HL-60/S4 treated with retinoic acid at 250 ng/mL for 4 days and 3 days (cell line): ENCODE results near the gene CELF1.

Source experiments
- in situ Hi-C: fragments of 300-500 bp; cut with MboI; formaldehyde crosslinking; loops from 2 replicates; pipeline ENCODE4 v1.7.0; 2022; ENCODE audit warnings: low sequenced_read_pairs

The CELF1 gene

DNA sequence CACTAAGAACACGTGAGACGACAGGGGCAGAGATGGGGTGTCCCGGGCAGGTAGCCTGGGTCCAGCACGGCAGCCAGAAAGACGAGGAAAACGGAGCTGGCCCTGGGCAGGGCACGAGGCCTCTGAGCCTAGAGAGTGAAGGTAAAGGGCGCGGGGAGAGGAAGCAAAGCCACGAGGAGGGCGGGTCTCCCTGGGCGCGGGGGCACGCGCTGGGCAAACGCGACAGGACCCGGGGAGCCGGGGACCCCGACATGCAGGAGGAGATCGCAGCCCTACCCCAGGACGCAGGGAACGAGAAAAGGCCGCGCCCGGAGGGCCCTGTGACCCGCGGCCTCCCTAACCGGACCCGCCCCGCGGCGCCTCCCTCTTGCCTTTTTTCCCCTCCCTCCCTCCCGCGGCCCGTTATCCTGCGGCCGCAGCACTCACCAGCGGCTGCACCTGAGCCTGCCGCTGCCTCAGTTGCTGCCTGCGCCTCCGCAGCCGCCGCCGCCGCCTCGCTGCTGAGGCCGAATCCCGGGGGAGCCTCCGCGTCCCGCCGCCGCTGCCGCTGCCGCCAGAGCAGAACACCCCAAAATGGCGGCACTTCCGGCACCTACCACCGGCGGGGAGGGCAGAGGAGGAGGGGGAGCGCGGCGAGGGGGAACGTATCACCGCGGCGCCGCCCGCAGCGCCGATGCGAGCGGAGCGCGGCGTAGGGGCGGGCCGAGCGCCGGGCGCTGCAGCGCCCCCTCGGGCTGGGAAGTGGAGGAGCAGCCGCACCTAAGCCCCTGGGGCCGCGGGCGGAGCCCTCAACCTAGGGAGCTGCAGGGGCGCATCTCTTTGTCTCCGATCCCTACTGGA is at the start of gene CELF1:
Gene CELF1, minus strand, starts transcription at position 567 of the 840 bp plus-strand sequence. CDS start 53,609 bp downstream, outside the sequence.
- in situ Hi-C loops, result no loop called here

DNA sequence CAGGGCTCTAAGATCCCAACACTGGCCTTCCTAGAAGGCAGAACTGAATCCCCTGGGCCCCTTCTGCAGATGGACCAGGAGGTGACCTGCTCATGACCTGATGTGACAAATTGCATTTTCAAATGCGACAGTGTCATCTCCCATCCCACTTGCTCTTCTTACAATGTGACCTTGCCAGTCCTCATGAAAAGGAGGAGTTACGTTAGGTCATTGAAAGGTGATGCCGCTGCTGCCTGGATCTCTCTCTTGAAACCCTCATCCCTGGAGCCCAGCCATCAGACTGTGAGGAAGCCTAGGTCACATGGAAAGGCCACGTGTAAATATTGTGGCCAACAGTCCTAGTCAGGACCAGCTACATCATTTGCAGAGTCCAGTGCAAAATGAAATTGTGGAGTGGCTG is 47.0 kb upstream of the CELF1 start:
- in situ Hi-C loops, result no loop called here

DNA sequence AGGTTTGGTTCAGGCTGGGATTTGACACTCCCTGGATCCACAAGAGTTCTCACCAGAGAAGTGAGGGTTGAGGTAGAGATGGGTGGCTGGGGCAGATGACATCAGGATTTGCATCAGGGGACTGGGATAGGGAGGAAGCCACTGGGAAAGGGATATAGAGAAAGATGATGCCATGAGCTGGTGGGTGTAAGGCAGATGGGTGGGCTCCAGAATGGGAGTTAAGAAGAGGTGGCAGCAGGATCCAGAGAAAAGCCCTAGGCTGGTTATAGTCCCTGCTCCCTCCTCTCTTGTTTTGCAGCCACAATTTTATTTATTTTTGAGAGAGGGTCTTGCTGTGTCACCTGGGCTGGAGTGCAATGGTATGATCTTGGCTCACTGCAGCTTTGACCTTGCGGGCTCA is 43.0 kb upstream of the CELF1 start:
- in situ Hi-C loops, result no loop called here

GRCh38 chr11:47595029-47595428 is 42.1 kb upstream of the CELF1 start:
- in situ Hi-C loops, result no loop called here

- in situ Hi-C loops, result no loop called here
These were observed 41.3 kb upstream of the CELF1 start, which contains the start of gene C1QTNF4 for GRCh38 chr11:47593934-47594855. C1QTNF4 (minus strand) TSS chr11:47594411; CDS start chr11:47590810, 3,601 bp downstream.

- in situ Hi-C loops, result no loop called here
These were observed 40.6 kb upstream of the CELF1 start for GRCh38 chr11:47593492-47593933.

GRCh38 chr11:47592970-47593369 is 40.0 kb upstream of the CELF1 start:
- in situ Hi-C loops, result no loop called here

DNA sequence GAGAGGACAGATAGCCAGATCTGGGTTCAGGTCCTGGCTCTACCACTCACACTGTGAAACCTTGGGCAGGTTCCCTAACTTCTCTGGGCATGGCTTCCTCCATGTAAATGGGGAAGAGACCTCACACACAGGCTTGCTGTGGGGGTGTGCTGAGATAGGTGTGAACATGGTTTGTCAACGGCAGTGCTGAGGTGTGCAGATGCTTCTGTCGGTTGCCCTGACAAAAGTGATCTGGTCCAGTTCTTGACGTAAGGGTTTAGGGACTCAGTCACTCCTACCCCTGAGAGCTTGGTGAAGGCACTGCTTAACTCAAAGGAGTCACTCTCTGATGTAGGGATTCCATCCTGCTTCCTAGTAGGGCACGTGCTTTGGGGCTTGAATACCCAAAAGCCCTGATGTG is 39.3 kb upstream of the CELF1 start:
- in situ Hi-C loops, result no loop called here

DNA sequence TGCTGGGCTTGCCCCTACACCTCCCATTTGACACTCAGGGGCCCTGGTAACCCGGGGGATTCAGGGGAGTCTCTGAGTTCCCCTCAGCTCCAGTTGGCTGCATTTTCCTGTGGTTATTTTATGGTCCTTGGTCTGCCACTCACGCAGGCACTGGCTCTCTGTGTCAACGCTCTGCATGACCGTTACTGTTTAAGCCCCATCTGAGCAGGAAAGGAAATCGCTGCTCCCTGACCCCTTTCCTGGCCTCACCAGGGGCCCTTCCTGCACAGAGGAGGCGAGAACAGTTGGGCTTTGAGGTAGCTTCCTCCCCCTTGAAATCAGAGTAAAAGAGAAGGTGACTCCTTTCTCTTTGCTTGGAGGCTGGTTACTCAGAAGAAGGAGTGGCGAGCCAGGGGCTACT is 38.8 kb upstream of the CELF1 start:
- in situ Hi-C loops, result no loop called here

DNA sequence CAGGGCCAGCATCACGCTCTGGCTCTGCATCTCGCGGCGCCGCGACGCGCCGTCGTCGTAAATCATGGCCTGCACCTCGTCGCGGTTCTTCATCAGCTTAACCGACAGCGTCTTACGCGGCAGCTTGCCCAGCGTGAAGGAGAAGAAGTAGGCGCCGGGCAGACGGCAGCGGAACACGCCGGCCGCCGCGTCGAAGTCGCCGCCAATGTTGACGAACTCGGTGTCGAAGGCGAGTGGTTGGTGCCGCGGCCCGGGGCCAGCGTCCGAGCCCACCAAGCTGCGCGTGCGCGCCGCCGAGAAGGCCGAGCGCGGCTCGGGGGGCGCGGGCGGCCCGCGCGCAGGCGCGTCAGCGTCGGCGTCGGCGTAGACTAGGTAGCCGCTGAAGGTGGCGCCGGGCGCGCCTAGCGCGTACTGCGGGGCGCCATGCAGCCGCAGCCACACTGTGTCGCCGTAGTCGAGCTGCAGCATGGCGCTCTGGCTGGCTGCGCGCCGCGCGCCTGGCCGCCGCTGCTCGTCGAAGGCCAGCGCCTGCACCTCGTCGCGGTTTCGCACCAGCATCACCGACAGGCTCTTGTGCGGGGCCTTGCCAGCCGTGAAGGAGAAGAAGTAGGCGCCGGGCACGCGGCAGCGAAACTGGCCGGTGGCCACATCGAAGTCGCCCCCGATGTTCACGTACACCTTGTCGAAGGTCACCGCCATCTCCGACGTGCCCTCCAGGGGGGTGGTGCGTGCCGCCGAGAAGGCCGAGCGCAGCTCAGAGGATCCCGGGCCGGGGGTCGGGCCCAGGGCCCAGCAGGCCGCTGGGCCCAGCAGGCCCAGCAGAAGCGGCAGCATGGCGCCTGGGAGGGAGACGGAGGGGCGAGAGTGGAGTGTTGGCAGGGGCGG is 37.3 kb upstream of the CELF1 start:
- in situ Hi-C loops, result no loop called here

- in situ Hi-C loops, result no loop called here
These were observed 36.6 kb upstream of the CELF1 start for GRCh38 chr11:47589584-47589976.

DNA sequence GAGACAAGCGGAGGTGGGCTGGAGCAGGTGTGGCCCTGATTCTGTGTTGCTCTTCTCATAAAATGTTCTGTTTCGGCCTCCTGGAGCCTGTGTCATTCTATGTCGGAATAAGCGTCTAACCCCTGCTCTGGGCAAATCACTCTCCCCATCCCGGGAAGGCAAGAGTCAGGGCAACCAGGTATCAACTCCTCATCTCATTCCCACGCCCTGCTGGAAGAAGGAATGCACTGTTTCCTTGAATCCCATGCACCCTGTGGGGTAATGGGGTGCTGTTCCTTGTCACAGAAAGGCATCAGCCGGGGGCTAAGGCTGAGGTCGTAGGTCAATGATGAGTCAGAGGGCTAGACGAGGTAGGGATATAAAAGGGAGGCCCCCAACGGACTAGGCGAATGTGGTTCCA is 36.2 kb upstream of the CELF1 start:
- in situ Hi-C loops, result no loop called here

GRCh38 chr11:47587723-47588326 is 34.9 kb upstream of the CELF1 start:
- in situ Hi-C loops, result no loop called here

GRCh38 chr11:47587039-47587716 is 34.2 kb upstream of the CELF1 start:
- in situ Hi-C loops, result no loop called here

- in situ Hi-C loops, result no loop called here
These were observed 33.3 kb upstream of the CELF1 start, which contains the start of gene FAM180B for GRCh38 chr11:47586098-47586855. FAM180B (plus strand) TSS chr11:47586678; CDS start chr11:47586769, 91 bp downstream.

DNA sequence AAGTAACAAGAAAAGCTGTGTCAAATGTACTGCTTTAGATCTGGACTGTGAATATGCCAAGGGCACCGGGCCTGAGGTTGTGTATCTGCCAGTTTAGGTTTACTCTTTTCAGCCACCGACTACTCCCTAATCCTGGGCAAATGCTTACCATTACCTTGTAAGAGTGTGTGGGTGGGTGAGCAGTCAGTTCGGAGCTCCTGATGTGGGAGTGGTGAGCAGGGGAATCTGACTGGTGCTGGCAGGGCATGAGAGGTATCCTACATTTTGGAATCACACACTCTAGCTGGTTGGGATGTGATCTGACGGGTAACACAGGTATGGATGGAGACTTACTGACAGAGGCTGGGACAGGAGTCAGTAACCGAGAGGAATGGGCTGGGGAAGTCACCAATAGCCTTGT is 30.9 kb upstream of the CELF1 start:
- in situ Hi-C loops, result no loop called here

DNA sequence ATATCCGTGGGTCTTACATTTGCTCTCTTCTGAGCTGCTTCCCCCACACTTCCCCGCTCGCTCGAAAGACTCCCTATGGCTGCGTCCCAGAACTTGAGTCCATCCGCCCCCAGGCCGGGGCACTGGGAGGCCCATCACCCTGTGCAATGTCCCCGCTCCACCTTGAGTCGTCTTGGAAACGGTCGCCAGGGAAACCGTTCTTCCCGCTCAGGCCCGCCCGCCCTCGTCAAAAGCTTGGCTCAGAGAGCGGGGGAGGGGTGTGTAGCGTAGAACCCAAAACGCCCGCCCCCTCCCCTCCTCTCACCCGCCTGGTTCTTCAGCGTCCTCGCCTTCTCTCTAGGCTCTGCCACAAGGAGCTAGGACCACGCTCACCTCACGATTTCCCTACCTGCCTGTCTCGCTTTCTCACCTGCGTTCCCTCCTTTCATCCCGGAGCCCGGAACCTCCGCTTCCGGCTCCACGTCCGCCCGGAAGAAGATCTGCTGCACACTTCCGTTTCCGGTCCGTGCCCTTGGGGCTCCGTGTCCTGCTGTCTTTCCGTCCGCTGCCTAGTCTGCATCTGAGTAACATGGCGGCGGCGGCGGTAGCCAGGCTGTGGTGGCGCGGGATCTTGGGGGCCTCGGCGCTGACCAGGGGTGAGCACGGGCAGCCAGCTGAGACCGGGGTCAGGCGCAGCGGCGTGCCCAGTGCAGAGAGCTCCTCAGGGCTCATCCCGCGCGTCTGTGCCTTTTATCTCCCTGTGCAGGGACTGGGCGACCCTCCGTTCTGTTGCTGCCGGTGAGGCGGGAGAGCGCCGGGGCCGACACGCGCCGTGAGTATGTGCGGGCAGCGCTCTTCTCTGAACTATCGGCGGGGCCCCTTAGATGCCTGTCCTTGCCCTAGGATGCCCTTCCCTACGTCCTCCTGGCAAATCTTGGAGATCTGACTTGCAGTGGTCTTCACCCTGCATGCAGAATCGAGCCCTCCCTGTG is 25.9 kb upstream of the CELF1 start, which contains the start of the genes KBTBD4 and NDUFS3:
Gene KBTBD4, minus strand, starts transcription at position 447 of the 971 bp plus-strand sequence. Its CDS starts 19 bp downstream, at position 428.
Gene NDUFS3, plus strand, starts transcription at position 551 of the 971 bp plus-strand sequence. Its CDS starts 18 bp downstream, at position 569.
- in situ Hi-C loops, result no loop called here
